ENCODE data around the gene COX7B2.

The COX7B2 gene

GRCh38 chr4:46937493-46937892, 28.4 kb upstream of the COX7B2 start:
- Histone ChIP-seq H3K4me1 (ENCODE audit: insufficient read depth, low read length) (no peaks in the 10 kb centered on the region), H3K4me3 (ENCODE audit: low read depth in 1 of 2, low read length in 2 of 2) (no peak overlapping the region), H3K27ac (ENCODE audit: low read depth, low read length) (no peak overlapping the region), H3K9ac (ENCODE audit: low read length) (no peak overlapping the region), H3K36me3 (ENCODE audit: insufficient read depth, low read length) (no peaks in the 10 kb centered on the region), H3K9me3 (ENCODE audit: low read length) (no peaks in the 10 kb centered on the region), H3K27me3 (ENCODE audit: control insufficient read depth in 1 of 2, insufficient read depth in 2 of 2, low read length in 2 of 2) (no peaks in the 10 kb centered on the region)

GRCh38 chr4:46934726-46935125, 25.7 kb upstream of the COX7B2 start:
- H3K4me1 ChIP-seq (ENCODE audit: insufficient read depth, low read length): no peaks in the 10 kb centered on the region
- no peak overlapping the region for H3K27ac ChIP-seq (ENCODE audit: low read depth, low read length)
- no peak overlapping the region for H3K9ac ChIP-seq (ENCODE audit: low read length)
- no peak overlapping the region for H3K4me3 ChIP-seq (ENCODE audit: low read depth in 1 of 2, low read length in 2 of 2)
- no peaks in the 10 kb centered on the region for H3K9me3 ChIP-seq (ENCODE audit: low read length)
- no peaks in the 10 kb centered on the region for H3K27me3 ChIP-seq (ENCODE audit: control insufficient read depth in 1 of 2, insufficient read depth in 2 of 2, low read length in 2 of 2)
- no peaks in the 10 kb centered on the region for H3K36me3 ChIP-seq (ENCODE audit: insufficient read depth, low read length)

- Histone ChIP-seq H3K9me3 (ENCODE audit: low read length) (no peaks in the 10 kb centered on the region), H3K9ac (ENCODE audit: low read length) (no peak overlapping the region), H3K27me3 (ENCODE audit: control insufficient read depth in 1 of 2, insufficient read depth in 2 of 2, low read length in 2 of 2) (no peaks in the 10 kb centered on the region), H3K36me3 (ENCODE audit: insufficient read depth, low read length) (no peaks in the 10 kb centered on the region), H3K4me1 (ENCODE audit: insufficient read depth, low read length) (no peaks in the 10 kb centered on the region), H3K4me3 (ENCODE audit: low read depth in 1 of 2, low read length in 2 of 2) (no peak overlapping the region), H3K27ac (ENCODE audit: low read depth, low read length) (no peak overlapping the region)
Measured at GRCh38 chr4:46933686-46934085, 24.6 kb upstream of the COX7B2 start.

- no peaks in the 10 kb centered on the region for H3K36me3 ChIP-seq (ENCODE audit: insufficient read depth, low read length)
- H3K27ac ChIP-seq (ENCODE audit: low read depth, low read length): no peak overlapping the region
Measured at GRCh38 chr4:46931981-46932380, 22.9 kb upstream of the COX7B2 start.

GRCh38 chr4:46930891-46931290, 21.8 kb upstream of the COX7B2 start:
- Histone ChIP-seq H3K36me3 (ENCODE audit: insufficient read depth, low read length) (no peaks in the 10 kb centered on the region), H3K9ac (ENCODE audit: low read length) (no peak overlapping the region), H3K27me3 (ENCODE audit: control insufficient read depth in 1 of 2, insufficient read depth in 2 of 2, low read length in 2 of 2) (no peaks in the 10 kb centered on the region), H3K9me3 (ENCODE audit: low read length) (no peaks in the 10 kb centered on the region), H3K27ac (ENCODE audit: low read depth, low read length) (no peak overlapping the region), H3K4me3 (ENCODE audit: low read depth in 1 of 2, low read length in 2 of 2) (no peak overlapping the region), H3K4me1 (ENCODE audit: insufficient read depth, low read length) (no peaks in the 10 kb centered on the region)

More at GRCh38 chr4:46931981-46932380, 22.9 kb upstream of the COX7B2 start:
- H3K4me3 ChIP-seq (ENCODE audit: low read depth in 1 of 2, low read length in 2 of 2): no peak overlapping the region
- no peaks in the 10 kb centered on the region for H3K9me3 ChIP-seq (ENCODE audit: low read length)
- no peaks in the 10 kb centered on the region for H3K27me3 ChIP-seq (ENCODE audit: control insufficient read depth in 1 of 2, insufficient read depth in 2 of 2, low read length in 2 of 2)
- no peak overlapping the region for H3K9ac ChIP-seq (ENCODE audit: low read length)
- H3K4me1 ChIP-seq (ENCODE audit: insufficient read depth, low read length): no peaks in the 10 kb centered on the region

- H3K4me1 ChIP-seq (ENCODE audit: insufficient read depth, low read length): no peaks in the 10 kb centered on the region
- no peak overlapping the region for H3K27ac ChIP-seq (ENCODE audit: low read depth, low read length)
- no peak overlapping the region for H3K4me3 ChIP-seq (ENCODE audit: low read depth in 1 of 2, low read length in 2 of 2)
- H3K9me3 ChIP-seq (ENCODE audit: low read length): no peaks in the 10 kb centered on the region
- no peak overlapping the region for H3K9ac ChIP-seq (ENCODE audit: low read length)
- no peaks in the 10 kb centered on the region for H3K27me3 ChIP-seq (ENCODE audit: control insufficient read depth in 1 of 2, insufficient read depth in 2 of 2, low read length in 2 of 2)
- no peaks in the 10 kb centered on the region for H3K36me3 ChIP-seq (ENCODE audit: insufficient read depth, low read length)
Measured at GRCh38 chr4:46927201-46927600, 18.2 kb upstream of the COX7B2 start.

- Histone ChIP-seq H3K27me3 (ENCODE audit: control insufficient read depth in 1 of 2, insufficient read depth in 2 of 2, low read length in 2 of 2) (no peaks in the 10 kb centered on the region), H3K27ac (ENCODE audit: low read depth, low read length) (no peak overlapping the region), H3K4me3 (ENCODE audit: low read depth in 1 of 2, low read length in 2 of 2) (no peak overlapping the region), H3K4me1 (ENCODE audit: insufficient read depth, low read length) (no peaks in the 10 kb centered on the region), H3K36me3 (ENCODE audit: insufficient read depth, low read length) (no peaks in the 10 kb centered on the region), H3K9ac (ENCODE audit: low read length) (no peak overlapping the region), H3K9me3 (ENCODE audit: low read length) (no peaks in the 10 kb centered on the region)
Measured at GRCh38 chr4:46924789-46925529, 15.9 kb upstream of the COX7B2 start.

GRCh38 chr4:46922205-46922604, 13.2 kb upstream of the COX7B2 start:
- Histone ChIP-seq H3K9ac (ENCODE audit: low read length) (no peak overlapping the region), H3K27ac (ENCODE audit: low read depth, low read length) (no peak overlapping the region), H3K27me3 (ENCODE audit: control insufficient read depth in 1 of 2, insufficient read depth in 2 of 2, low read length in 2 of 2) (no peaks in the 10 kb centered on the region), H3K4me1 (ENCODE audit: insufficient read depth, low read length) (no peaks in the 10 kb centered on the region), H3K36me3 (ENCODE audit: insufficient read depth, low read length) (no peaks in the 10 kb centered on the region), H3K9me3 (ENCODE audit: low read length) (no peaks in the 10 kb centered on the region), H3K4me3 (ENCODE audit: low read depth in 1 of 2, low read length in 2 of 2) (no peak overlapping the region)

GRCh38 chr4:46908148-46908547, 897 bp downstream of the COX7B2 start:
- no peaks in the 10 kb centered on the region for H3K27me3 ChIP-seq (ENCODE audit: control insufficient read depth in 1 of 2, insufficient read depth in 2 of 2, low read length in 2 of 2)
- no peaks in the 10 kb centered on the region for H3K36me3 ChIP-seq (ENCODE audit: insufficient read depth, low read length)
- H3K9ac ChIP-seq (ENCODE audit: low read length): no peak overlapping the region
- no peak overlapping the region for H3K27ac ChIP-seq (ENCODE audit: low read depth, low read length)
- H3K9me3 ChIP-seq (ENCODE audit: low read length): no peaks in the 10 kb centered on the region
- H3K4me1 ChIP-seq (ENCODE audit: insufficient read depth, low read length): no peaks in the 10 kb centered on the region
- H3K4me3 ChIP-seq (ENCODE audit: low read depth in 1 of 2, low read length in 2 of 2): no peak overlapping the region

GRCh38 chr4:46900082-46900481, 9.0 kb downstream of the COX7B2 start:
- Histone ChIP-seq H3K4me3 (ENCODE audit: low read depth in 1 of 2, low read length in 2 of 2) (no peak overlapping the region), H3K27ac (ENCODE audit: low read depth, low read length) (no peak overlapping the region), H3K27me3 (ENCODE audit: control insufficient read depth in 1 of 2, insufficient read depth in 2 of 2, low read length in 2 of 2) (no peaks in the 10 kb centered on the region), H3K9ac (ENCODE audit: low read length) (no peak overlapping the region), H3K4me1 (ENCODE audit: insufficient read depth, low read length) (no peaks in the 10 kb centered on the region), H3K9me3 (ENCODE audit: low read length) (no peaks in the 10 kb centered on the region), H3K36me3 (ENCODE audit: insufficient read depth, low read length) (no peaks in the 10 kb centered on the region)

- H3K9ac ChIP-seq (ENCODE audit: low read length): no peak overlapping the region
- H3K9me3 ChIP-seq (ENCODE audit: low read length): no peaks in the 10 kb centered on the region
- H3K36me3 ChIP-seq (ENCODE audit: insufficient read depth, low read length): no peaks in the 10 kb centered on the region
- H3K4me1 ChIP-seq (ENCODE audit: insufficient read depth, low read length): no peaks in the 10 kb centered on the region
- H3K27me3 ChIP-seq (ENCODE audit: control insufficient read depth in 1 of 2, insufficient read depth in 2 of 2, low read length in 2 of 2): no peaks in the 10 kb centered on the region
- H3K27ac ChIP-seq (ENCODE audit: low read depth, low read length): no peak overlapping the region
- no peak overlapping the region for H3K4me3 ChIP-seq (ENCODE audit: low read depth in 1 of 2, low read length in 2 of 2)
Measured at GRCh38 chr4:46894826-46895225, 14.2 kb downstream of the COX7B2 start.

GRCh38 chr4:46890056-46890455, 19.0 kb downstream of the COX7B2 start:
- Histone ChIP-seq H3K27me3 (ENCODE audit: control insufficient read depth in 1 of 2, insufficient read depth in 2 of 2, low read length in 2 of 2) (no peaks in the 10 kb centered on the region), H3K4me1 (ENCODE audit: insufficient read depth, low read length) (no peaks in the 10 kb centered on the region), H3K9me3 (ENCODE audit: low read length) (no peaks in the 10 kb centered on the region), H3K36me3 (ENCODE audit: insufficient read depth, low read length) (no peaks in the 10 kb centered on the region), H3K27ac (ENCODE audit: low read depth, low read length) (no peak overlapping the region), H3K4me3 (ENCODE audit: low read depth in 1 of 2, low read length in 2 of 2) (no peak overlapping the region), H3K9ac (ENCODE audit: low read length) (no peak overlapping the region)

All from muscle layer of colon (tissue), 2 donors.